ENCODE data around the gene UBAP2. TPM values are rescaled to one million over a fixed set of nuclear protein-coding genes. Genes with fewer than 3 reads are reported as not detected.
A peak's percentile ranks its signal among the peaks of the same experiment; 100 is the strongest.

Gene UBAP2
- total RNA-seq, 1 experiment from 2014 or later, result 60.8 TPM

DNA sequence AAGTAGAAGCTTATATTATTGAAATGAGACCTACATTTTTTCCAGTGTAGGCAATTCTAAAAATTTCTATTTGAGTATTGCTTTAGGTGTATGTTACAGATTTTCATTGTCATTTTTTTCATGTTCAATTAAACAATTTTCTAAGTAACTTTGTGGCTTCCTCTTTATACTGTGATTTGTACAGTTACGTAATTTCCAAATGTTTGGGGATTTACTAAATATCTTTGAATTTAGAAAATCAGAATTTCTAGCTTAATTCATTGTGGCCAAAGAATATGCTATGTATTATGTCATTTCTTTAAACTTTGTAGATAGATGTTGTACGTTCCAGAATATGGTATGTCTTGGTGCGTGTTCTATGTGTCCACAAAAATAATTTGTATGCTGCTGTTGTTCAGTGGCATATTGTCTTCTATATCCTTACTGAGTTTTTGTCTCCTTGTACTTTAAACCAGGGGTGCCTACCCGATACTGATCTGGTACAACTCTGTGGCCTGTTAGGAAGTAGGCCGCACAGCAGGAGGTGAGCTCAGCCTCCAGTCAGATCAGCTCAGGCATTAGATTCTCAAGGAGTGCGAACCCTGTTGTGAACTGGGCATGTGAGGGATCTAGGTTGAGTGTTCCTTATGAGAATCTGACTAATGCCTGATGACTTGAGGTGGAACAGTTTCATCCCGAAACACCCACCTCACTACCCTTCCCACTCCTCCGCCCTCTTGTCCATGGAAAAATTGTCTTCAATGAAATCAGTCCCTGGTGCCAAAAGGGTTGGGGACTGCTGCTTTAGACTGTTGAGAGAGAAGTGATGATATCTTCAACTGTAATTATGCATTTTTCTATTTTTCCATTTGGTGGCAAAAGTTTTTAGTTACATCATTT, 168.2 kb downstream of the UBAP2 start:
- Histone ChIP-seq H3K18ac (ENCODE audit: insufficient read length, low read depth, low read length) (no peak overlapping the region), H3K23me2 (ENCODE audit: insufficient read length, low read depth, low read length, poor library complexity, severe bottlenecking) (no peaks in the 10 kb centered on the region), H3K4me2 (ENCODE audit: insufficient read depth, insufficient read length, low read length) (no peak overlapping the region), H2AFZ (ENCODE audit: low read length) (no peak overlapping the region), H2BK5ac (ENCODE audit: insufficient read length, low read length) (no peak overlapping the region), H3K9me3 (ENCODE audit: control insufficient read depth, low read depth, low read length) (no peaks in the 10 kb centered on the region), H3K27me3 (ENCODE audit: insufficient read depth, low read length) (no peaks in the 10 kb centered on the region), H4K5ac (ENCODE audit: insufficient read length, low read depth, low read length) (no peak overlapping the region), H2BK15ac (ENCODE audit: low read depth, low read length) (no peak overlapping the region), H4K91ac (ENCODE audit: insufficient read length, low read depth, low read length) (no peak overlapping the region), H3K79me1 (ENCODE audit: insufficient read depth, low read depth, low read length, poor library complexity, severe bottlenecking) (peaks cover 3% of the 10 kb centered on the region), H3K56ac (ENCODE audit: insufficient read length, low read depth, low read length) (no peak overlapping the region), H4K20me1 (ENCODE audit: control insufficient read depth, insufficient read depth, insufficient read length) (no peaks in the 10 kb centered on the region), H2BK20ac (ENCODE audit: low read depth, low read length, poor library complexity, severe bottlenecking) (no peak overlapping the region), H3K4ac (ENCODE audit: low read depth, low read length) (no peak overlapping the region), H3K9ac (ENCODE audit: extremely low read depth, insufficient read length, low read length) (no peak overlapping the region), H2AK5ac (ENCODE audit: insufficient read length, low read length) (no peak overlapping the region), H3K27ac (ENCODE audit: insufficient read length, low read depth, low read length) (no peak overlapping the region), H3K79me2 (ENCODE audit: insufficient read depth, low read length) (peaks cover 5% of the 10 kb centered on the region; the same call in 1 of the 2 replicates), H2BK12ac (ENCODE audit: insufficient read length, low read depth, low read length) (no peak overlapping the region), H4K8ac (replicated peaks; ENCODE audit: insufficient read length, low read depth, low read length) (no peak overlapping the region), H3K14ac (ENCODE audit: insufficient read depth, low read length) (no peak overlapping the region), H3T11ph (ENCODE audit: low read length) (no peak overlapping the region), H3K23ac (ENCODE audit: insufficient read length, low read depth, low read length) (no peak overlapping the region), H2BK120ac (ENCODE audit: low read depth, low read length, poor library complexity, severe bottlenecking) (no peak overlapping the region), H3K4me1 (ENCODE audit: insufficient read depth, low read length) (no peaks in the 10 kb centered on the region; the same call in 1 of the 2 replicates)
- no peak overlapping the region; a peak in 1 of 5 replicates for H3K4me3 Mint-ChIP-seq
- H3K4me1 Mint-ChIP-seq, result peaks cover 36 to 39% of the 10 kb centered on the region in 2 experiments
- TF ChIP-seq, protein P1, sequence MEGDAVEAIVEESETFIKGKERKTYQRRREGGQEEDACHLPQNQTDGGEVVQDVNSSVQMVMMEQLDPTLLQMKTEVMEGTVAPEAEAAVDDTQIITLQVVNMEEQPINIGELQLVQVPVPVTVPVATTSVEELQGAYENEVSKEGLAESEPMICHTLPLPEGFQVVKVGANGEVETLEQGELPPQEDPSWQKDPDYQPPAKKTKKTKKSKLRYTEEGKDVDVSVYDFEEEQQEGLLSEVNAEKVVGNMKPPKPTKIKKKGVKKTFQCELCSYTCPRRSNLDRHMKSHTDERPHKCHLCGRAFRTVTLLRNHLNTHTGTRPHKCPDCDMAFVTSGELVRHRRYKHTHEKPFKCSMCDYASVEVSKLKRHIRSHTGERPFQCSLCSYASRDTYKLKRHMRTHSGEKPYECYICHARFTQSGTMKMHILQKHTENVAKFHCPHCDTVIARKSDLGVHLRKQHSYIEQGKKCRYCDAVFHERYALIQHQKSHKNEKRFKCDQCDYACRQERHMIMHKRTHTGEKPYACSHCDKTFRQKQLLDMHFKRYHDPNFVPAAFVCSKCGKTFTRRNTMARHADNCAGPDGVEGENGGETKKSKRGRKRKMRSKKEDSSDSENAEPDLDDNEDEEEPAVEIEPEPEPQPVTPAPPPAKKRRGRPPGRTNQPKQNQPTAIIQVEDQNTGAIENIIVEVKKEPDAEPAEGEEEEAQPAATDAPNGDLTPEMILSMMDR (conservative IDR thresholded peaks at IDR 0.05), result no peak
- no peaks in the 10 kb centered on the region for H3K36me3 Mint-ChIP-seq (ENCODE audit: insufficient read depth in 1 of 3, low read depth in 3 of 3)
- DNase-seq, result no peak
- no peaks in the 10 kb centered on the region for H3K27me3 Mint-ChIP-seq (ENCODE audit: low read depth)
- H3K27ac Mint-ChIP-seq, result peak overlapping the region in 1 of 3 experiments; percentile 36; a peak in 1 of 7 replicates
- WGBS (ENCODE audit: extremely low coverage, insufficient read length, low lambda C conversion rate), result no CpG with 5 or more reads among the region's 8 CpGs
- no peaks in the 10 kb centered on the region for H3K9me3 Mint-ChIP-seq

Measured in H9 (cell line).